CD4-positive, CD25-positive, alpha-beta regulatory T cell (primary cell): ENCODE results near the gene CBX3. TPM values are rescaled to one million over a fixed set of nuclear protein-coding genes. Genes with fewer than 3 reads are reported as not detected.
"Not testable (repeated sequence)": the region's sequence is repeated elsewhere in the genome, so short reads cannot be mapped to it uniquely, and the experiment has no call there.

ENCODE experiments used
- ATAC-seq, 2 donors: fragments of 150-1000 bp; cut with Tn5 transposase; one replicate each; pipeline ENCODE4 v1.10.0; 2021; ENCODE audit warnings: low read depth in 2 of 2, moderate number of reproducible peaks in 2 of 2, moderate library complexity in 1 of 2
- DNase-seq, 3 donors: peaks; one replicate each; pipeline versions ENCODE4 v3.0.0 to v3.0.0-alpha.2; 2012 to 2022; ENCODE audit warnings: mixed read lengths in 1 of 3
- H3K27ac ChIP-seq: one replicate; pipeline ENCODE4 v1.7.0; 2013; ENCODE audit warnings: mild to moderate bottlenecking, low read length; ENCODE audit not compliant: insufficient read depth, poor library complexity, severe bottlenecking
- H3K27me3 ChIP-seq: one replicate; pipeline ENCODE4 v1.7.0; 2013; ENCODE audit warnings: low read length; ENCODE audit not compliant: control insufficient read depth, insufficient read depth
- H3K36me3 ChIP-seq: one replicate; pipeline ENCODE4 v1.7.0; 2013; ENCODE audit warnings: mild to moderate bottlenecking, low read length, moderate library complexity; ENCODE audit not compliant: control insufficient read depth, insufficient read depth
- H3K4me1 ChIP-seq: 2 replicates; pipeline ENCODE4 v1.7.0; 2013; ENCODE audit warnings: mild to moderate bottlenecking, low read length; ENCODE audit not compliant: insufficient read depth, control insufficient read depth, poor library complexity, severe bottlenecking
- H3K4me3 ChIP-seq: one replicate; pipeline ENCODE4 v1.7.0; 2013; ENCODE audit warnings: low read depth, mild to moderate bottlenecking, low read length, moderate library complexity
- H3K9me3 ChIP-seq, 2 experiments: 1 replicate in 1 of 2; 2 replicates in 1 of 2; pipeline ENCODE4 v1.7.0; 2013; ENCODE audit warnings: low read length in 2 of 2, mild to moderate bottlenecking in 1 of 2, moderate library complexity in 1 of 2; ENCODE audit not compliant: control insufficient read depth in 2 of 2
- H3K27ac Mint-ChIP-seq, 3 donors: one replicate each; pipeline ENCODE4 v1.8.0; 2020 to 2022; ENCODE audit warnings: mild to moderate bottlenecking in 3 of 3, mixed read lengths in 3 of 3, moderate library complexity in 2 of 3
- H3K27me3 Mint-ChIP-seq: one replicate; pipeline ENCODE4 v1.8.0; 2022; ENCODE audit warnings: mild to moderate bottlenecking, mixed read lengths
- H3K36me3 Mint-ChIP-seq: one replicate; pipeline ENCODE4 v1.8.0; 2020; ENCODE audit warnings: mixed read lengths
- H3K4me1 Mint-ChIP-seq, 4 donors: one replicate each; pipeline ENCODE4 v1.8.0; 2020 to 2022; ENCODE audit warnings: mixed read lengths in 4 of 4, mild to moderate bottlenecking in 1 of 4
- H3K4me3 Mint-ChIP-seq, 4 donors: one replicate each; pipeline ENCODE4 v1.8.0; 2020 to 2022; ENCODE audit warnings: mild to moderate bottlenecking in 4 of 4, mixed read lengths in 4 of 4, moderate library complexity in 3 of 4
- H3K9me3 Mint-ChIP-seq, 7 donors: one replicate each; pipeline ENCODE4 v1.8.0; 2020 to 2022; ENCODE audit warnings: mixed read lengths in 7 of 7, mild to moderate bottlenecking in 3 of 7, moderate library complexity in 2 of 7
- polyA plus RNA-seq, 4 donors: library from polyadenylated mRNA; unstranded; fragments of 300-500 nt; fragmentation: Illumina TruSeq; gene quantifications; one replicate each; pipeline ENCODE4 v1.2.3, GENCODE V29; 2021
- total RNA-seq: library from RNA; stranded (reverse); gene quantifications from one replicate; pipeline ENCODE4 v1.2.3, GENCODE V29; 2022

The CBX3 gene
- total and polyA plus RNA-seq, 5 donors from 2014 or later = 89.1 to 135 (median 124) TPM

DNA sequence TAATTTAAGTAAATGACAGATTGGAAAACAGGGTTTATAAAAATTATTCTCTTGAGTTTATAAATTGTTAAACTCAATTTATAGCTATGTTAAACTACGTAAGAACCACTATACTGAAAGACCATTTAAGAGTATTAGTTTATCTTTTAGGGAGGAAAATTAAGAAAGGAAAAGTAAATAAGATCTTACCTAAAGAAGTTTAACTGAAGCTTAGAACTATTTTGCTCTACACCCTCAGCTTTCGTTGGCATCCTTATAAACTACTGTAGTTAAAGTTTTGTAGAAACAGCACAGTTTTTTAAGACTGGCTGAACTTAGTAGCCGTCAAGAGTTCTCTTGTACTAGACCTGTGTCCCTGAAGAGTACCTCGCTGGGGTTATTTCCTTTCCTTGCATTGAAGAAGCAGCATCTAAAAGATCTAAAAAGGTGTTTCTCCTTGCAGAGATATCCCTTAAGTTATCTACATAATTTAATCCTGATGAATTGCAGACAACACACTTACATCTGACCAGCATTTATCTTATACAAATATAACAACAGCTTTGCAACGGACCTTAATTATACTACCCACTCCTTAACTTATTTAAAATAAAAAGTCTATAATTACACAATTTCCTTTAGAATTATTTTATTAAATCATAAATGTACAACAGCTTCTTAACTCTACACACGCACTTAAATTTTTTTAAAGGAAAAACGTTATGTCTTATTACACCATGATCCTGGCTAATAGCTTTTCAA lies 10.1 kb upstream of the CBX3 start:
- H3K9me3 Mint-ChIP-seq = no peaks in the 10 kb centered on the region
- DNase-seq = no peak
- peaks cover 67% of the 10 kb centered on the region for H3K36me3 Mint-ChIP-seq
- H3K4me1 ChIP-seq = peaks cover 79% of the 10 kb centered on the region
- peaks cover 58 to 92% (median 84%) of the 10 kb centered on the region in 4 donors for H3K4me1 Mint-ChIP-seq
- H3K4me3 ChIP-seq = peak overlapping the region; percentile 63
- H3K36me3 ChIP-seq = peaks cover 85% of the 10 kb centered on the region
- H3K27ac Mint-ChIP-seq = peak overlapping the region in 1 of 3 donors; percentile 87
- peak overlapping the region; percentile 21 to 84 (median 66) for H3K4me3 Mint-ChIP-seq
- no peaks in the 10 kb centered on the region for H3K9me3 ChIP-seq
- no peaks in the 10 kb centered on the region for H3K27me3 ChIP-seq
- H3K27me3 Mint-ChIP-seq = peaks cover 5% of the 10 kb centered on the region
- no peak overlapping the region for H3K27ac ChIP-seq
- no peak for ATAC-seq

DNA sequence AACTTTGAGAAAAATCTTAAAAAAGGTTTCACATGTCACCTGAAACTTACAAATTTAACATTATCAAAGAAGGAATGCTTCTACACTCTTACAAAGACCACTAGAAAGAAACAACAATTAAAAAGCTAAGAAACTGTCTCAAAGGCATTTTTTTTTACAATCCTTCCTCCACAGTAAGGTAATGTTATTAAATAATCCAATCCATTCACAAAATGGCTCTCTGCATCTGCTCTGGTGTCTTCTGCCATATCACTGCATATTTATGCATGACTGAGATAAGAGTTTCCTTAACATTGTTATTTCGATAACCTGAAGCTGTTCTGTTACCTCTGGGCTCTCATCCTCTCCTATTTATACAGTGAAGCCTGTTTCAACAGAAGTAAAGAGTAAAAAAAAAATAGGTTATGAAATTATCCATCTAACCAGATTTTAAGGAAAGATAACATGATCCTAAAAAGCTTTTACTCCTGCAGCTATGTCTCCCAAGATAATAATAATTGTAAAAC lies 9.5 kb upstream of the CBX3 start:
- no peaks in the 10 kb centered on the region for H3K27me3 ChIP-seq
- no peaks in the 10 kb centered on the region for H3K9me3 Mint-ChIP-seq
- H3K4me1 Mint-ChIP-seq = peaks cover 59 to 94% (median 83%) of the 10 kb centered on the region in 4 donors
- H3K27ac ChIP-seq = peak overlapping the region; percentile 48
- H3K4me3 Mint-ChIP-seq = peak overlapping the region; percentile 69 to 84 (median 79)
- H3K36me3 ChIP-seq = peaks cover 90% of the 10 kb centered on the region
- peak overlapping the region in 2 of 3 donors; percentile 63 to 87 for H3K27ac Mint-ChIP-seq
- H3K27me3 Mint-ChIP-seq = peaks cover 5% of the 10 kb centered on the region
- peaks cover 73% of the 10 kb centered on the region for H3K36me3 Mint-ChIP-seq
- H3K4me1 ChIP-seq = peaks cover 79% of the 10 kb centered on the region
- DNase-seq = no peak
- peak overlapping the region; percentile 63 for H3K4me3 ChIP-seq
- ATAC-seq = no peak
- H3K9me3 ChIP-seq = no peaks in the 10 kb centered on the region

DNA sequence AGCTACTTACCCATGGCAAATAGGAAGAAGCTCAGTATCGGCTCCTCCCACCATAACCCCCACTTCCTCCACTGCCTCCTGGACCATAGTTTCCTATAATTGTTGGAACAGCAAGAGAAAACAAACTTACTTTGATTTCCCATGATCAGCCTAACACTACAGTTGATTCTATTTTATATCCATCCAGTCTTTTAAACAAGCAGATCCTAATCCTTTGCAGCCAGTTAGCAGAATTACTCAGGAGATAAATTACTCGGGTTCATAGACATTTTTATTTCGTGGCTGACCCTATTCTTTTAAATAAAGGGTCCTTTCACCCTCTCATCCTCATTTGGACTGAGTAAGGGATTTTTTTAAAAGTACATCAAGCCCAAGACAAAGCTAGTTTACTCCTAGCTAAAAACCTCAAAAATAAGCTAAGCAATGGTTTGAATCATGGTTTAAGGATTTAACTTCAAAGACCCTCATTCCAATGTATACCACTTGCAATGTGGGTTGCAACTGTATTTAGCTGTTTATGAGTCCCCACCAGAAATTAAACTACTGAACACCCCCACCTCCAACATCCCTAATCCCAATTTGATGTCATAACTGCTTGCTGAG lies 9.0 kb upstream of the CBX3 start:
- H3K4me1 ChIP-seq = peaks cover 79% of the 10 kb centered on the region
- H3K4me3 ChIP-seq = peak overlapping the region; percentile 63
- peaks cover 95% of the 10 kb centered on the region for H3K36me3 ChIP-seq
- Mint-ChIP-seq H3K4me1 (peaks cover 58 to 93% (median 82%) of the 10 kb centered on the region in 4 donors), H3K4me3 (peak overlapping the region; percentile 75 to 84 (median 79)), H3K27ac (peak overlapping the region in 2 of 3 donors; percentile 63 to 87), H3K27me3 (peaks cover 5% of the 10 kb centered on the region), H3K36me3 (peaks cover 74% of the 10 kb centered on the region), H3K9me3 (no peaks in the 10 kb centered on the region)
- ATAC-seq = no peak
- H3K27ac ChIP-seq = peak overlapping the region; percentile 48
- no peaks in the 10 kb centered on the region for H3K9me3 ChIP-seq
- no peak for DNase-seq
- no peaks in the 10 kb centered on the region for H3K27me3 ChIP-seq

DNA sequence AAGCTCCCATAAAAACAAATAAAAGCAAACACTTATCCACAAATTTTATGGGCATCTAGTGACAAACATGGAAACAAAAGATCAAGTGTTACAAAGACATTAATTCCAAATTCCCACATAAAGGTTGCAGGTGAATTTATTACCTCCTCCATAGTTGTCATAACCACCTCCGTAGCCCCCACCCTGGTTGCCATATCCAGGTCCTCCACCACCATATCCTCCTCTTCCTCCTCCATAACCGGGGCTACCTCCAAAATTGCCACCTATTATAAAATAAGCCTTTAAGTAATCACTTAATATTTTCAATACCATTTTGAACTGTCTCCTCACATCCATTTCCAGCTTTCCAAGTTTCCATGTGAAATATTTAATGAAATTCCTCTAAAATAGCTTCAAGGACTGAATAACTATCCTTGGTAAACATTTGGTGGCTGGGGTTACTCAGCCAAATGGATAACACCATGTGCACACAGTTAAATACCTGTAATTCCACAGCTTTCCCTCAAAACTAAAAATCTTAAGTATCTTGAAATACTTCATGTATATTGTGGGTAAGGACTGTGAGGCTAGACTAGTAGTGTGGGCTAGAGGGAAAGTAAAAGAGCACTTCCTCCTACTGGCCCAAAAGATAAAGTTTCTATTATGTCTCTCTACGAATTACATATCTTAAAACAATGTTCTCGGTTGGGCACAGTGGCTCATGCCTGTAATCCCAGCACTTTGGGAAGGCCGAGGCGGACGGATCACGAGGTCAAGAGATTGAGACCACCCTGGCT lies 7.9 kb upstream of the CBX3 start:
- Mint-ChIP-seq H3K27me3 (peaks cover 8% of the 10 kb centered on the region), H3K4me3 (peak overlapping the region; percentile 76 to 89 (median 83)), H3K4me1 (peaks cover 62 to 89% (median 78%) of the 10 kb centered on the region in 4 donors), H3K27ac (peak overlapping the region; percentile 67 to 87 (median 76)), H3K36me3 (peaks cover 81% of the 10 kb centered on the region), H3K9me3 (no peaks in the 10 kb centered on the region)
- DNase-seq = no peak
- no peaks in the 10 kb centered on the region for H3K27me3 ChIP-seq
- peaks cover 93% of the 10 kb centered on the region for H3K36me3 ChIP-seq
- peaks cover 80% of the 10 kb centered on the region for H3K4me1 ChIP-seq
- peak overlapping the region; percentile 63 for H3K4me3 ChIP-seq
- H3K9me3 ChIP-seq = no peaks in the 10 kb centered on the region
- peak in 1 of 2 donors; percentile 34 for ATAC-seq
- peak overlapping the region; percentile 56 for H3K27ac ChIP-seq

DNA sequence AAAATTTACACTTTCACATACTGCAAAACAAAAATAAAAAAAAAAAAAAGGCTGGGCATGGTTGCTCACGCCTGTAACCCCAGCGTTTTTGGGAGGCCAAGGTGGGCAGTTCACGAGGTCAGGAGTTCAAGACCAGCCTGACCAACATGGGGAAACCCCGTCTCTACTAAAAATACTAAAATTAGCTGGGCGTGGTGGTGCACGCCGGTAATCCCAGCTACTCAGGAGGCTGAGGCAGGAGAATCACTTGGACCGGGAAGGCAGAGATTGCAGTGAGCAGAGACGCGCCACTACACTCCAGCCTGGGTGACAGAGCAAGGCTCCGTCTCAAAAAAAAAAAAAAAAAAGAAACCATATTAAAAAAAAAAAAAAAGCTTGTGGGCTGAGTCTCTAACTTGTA lies 6.8 kb upstream of the CBX3 start:
- not testable (repeated sequence) for H3K27me3 ChIP-seq, ATAC-seq, H3K9me3 ChIP-seq, DNase-seq, H3K9me3 Mint-ChIP-seq
- Mint-ChIP-seq H3K27ac (peak overlapping the region in 2 of 3 donors; percentile 66 to 71), H3K4me1 (peaks cover 61 to 85% (median 69%) of the 10 kb centered on the region in 4 donors), H3K27me3 (peaks cover 12% of the 10 kb centered on the region), H3K36me3 (peaks cover 84% of the 10 kb centered on the region), H3K4me3 (peak overlapping the region; percentile 76 to 89 (median 83))
- Histone ChIP-seq H3K36me3 (peaks cover 85% of the 10 kb centered on the region), H3K4me1 (peaks cover 76% of the 10 kb centered on the region), H3K27ac (peak overlapping the region; percentile 56), H3K4me3 (peak overlapping the region; percentile 100)

DNA sequence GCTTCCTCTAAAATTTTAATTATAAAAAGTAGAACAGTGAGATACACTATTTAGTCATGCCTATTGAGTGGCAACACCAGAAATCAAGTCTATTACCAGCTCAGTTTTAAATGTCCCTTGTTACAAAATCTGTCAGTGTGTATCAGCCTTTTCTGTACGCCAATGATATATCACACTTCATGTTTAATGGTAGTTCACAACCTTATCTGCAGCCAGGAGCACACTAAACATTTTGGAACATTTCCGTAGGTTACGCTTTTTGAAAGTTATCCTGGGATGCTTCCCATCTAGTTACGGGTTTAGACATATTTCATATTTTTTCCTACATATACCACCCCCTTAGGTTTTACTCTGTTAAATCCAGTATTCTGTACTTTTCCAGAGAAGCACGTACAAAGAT lies 6.4 kb upstream of the CBX3 start:
- DNase-seq = no peak
- Histone ChIP-seq H3K9me3 (no peaks in the 10 kb centered on the region), H3K4me1 (peaks cover 76% of the 10 kb centered on the region), H3K4me3 (peak overlapping the region; percentile 100), H3K27ac (peak overlapping the region; percentile 56), H3K36me3 (peaks cover 80% of the 10 kb centered on the region), H3K27me3 (no peaks in the 10 kb centered on the region)
- Mint-ChIP-seq H3K27me3 (peaks cover 15% of the 10 kb centered on the region), H3K36me3 (peaks cover 85% of the 10 kb centered on the region), H3K27ac (peak overlapping the region in 2 of 3 donors; percentile 66 to 71), H3K4me1 (peaks cover 59 to 84% (median 67%) of the 10 kb centered on the region in 4 donors), H3K4me3 (peak overlapping the region; percentile 80 to 89 (median 85)), H3K9me3 (peaks cover 0 to 2% (median 0%) of the 10 kb centered on the region in 7 donors)
- ATAC-seq = no peak
